ENCODE results near the gene ATP2B2.

The ATP2B2 gene

DNA sequence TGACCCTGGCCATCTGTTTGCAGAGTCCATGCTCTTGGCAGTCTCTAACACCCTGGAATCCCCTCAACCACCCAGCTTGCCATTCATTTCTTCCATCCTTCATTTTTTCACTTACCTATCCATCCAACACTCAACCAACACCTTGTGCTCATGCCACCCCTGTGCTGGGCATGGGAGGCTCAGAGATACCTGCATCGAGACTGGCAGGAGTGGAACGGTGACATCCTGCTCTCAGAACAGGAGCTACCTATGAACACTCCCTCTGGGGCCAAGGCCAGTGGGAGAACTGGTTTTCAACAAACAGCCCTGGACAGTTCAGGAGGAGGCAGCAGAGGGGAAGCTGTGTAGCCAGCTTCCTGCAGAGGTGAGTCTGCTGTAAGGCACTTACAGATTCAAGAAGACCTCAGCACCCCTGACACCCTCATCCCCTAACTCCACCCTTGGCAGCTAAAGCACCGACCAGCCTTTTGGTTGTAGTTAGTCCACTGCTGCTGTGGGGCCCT, 19.5 kb upstream of the ATP2B2 start:
- Histone ChIP-seq H3K79me2 (ENCODE audit: insufficient read depth, low read depth) (no peaks in the 10 kb centered on the region), H3K4me2 (no peak overlapping the region), H3K27ac (no peak overlapping the region), H3K4me3 (IDR thresholded peaks at IDR 0.05; ENCODE audit: insufficient read depth, low read depth, low read length) (no peak overlapping the region), H2AFZ (ENCODE audit: low read depth) (no peak overlapping the region), H3K4me1 (ENCODE audit: low read depth, poor library complexity, severe bottlenecking) (no peaks in the 10 kb centered on the region), H3K27me3 (ENCODE audit: insufficient read depth, low read depth) (no peaks in the 10 kb centered on the region), H4K20me1 (ENCODE audit: insufficient read depth) (no peaks in the 10 kb centered on the region), H3K36me3 (ENCODE audit: insufficient read depth) (no peaks in the 10 kb centered on the region), H3K9ac (no peak overlapping the region)
- TF ChIP-seq, protein P1, sequence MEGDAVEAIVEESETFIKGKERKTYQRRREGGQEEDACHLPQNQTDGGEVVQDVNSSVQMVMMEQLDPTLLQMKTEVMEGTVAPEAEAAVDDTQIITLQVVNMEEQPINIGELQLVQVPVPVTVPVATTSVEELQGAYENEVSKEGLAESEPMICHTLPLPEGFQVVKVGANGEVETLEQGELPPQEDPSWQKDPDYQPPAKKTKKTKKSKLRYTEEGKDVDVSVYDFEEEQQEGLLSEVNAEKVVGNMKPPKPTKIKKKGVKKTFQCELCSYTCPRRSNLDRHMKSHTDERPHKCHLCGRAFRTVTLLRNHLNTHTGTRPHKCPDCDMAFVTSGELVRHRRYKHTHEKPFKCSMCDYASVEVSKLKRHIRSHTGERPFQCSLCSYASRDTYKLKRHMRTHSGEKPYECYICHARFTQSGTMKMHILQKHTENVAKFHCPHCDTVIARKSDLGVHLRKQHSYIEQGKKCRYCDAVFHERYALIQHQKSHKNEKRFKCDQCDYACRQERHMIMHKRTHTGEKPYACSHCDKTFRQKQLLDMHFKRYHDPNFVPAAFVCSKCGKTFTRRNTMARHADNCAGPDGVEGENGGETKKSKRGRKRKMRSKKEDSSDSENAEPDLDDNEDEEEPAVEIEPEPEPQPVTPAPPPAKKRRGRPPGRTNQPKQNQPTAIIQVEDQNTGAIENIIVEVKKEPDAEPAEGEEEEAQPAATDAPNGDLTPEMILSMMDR (conservative IDR thresholded peaks at IDR 0.05; ENCODE audit: low read depth, low read length), result no peak

DNA sequence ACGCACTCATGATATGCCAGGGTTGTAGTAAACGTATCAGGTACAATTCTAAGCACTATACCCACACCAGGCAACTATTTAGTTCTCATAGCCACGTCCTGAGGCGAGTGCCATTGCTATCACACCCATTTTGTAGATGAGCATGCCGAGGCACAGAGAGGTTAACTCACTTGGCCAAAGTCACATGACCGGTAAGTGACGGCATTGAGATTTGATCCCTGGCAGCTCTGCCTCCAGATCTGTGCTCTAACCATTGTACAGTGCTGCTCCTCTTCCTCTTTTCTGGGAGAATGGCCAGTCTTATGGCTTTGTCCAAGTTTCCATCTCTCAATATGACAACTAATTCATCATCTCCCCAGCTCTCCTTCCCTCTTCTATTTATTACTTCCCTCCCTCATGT, 18.9 kb upstream of the ATP2B2 start:
- Histone ChIP-seq H3K4me2 (no peak overlapping the region), H3K9ac (no peak overlapping the region), H3K27me3 (ENCODE audit: insufficient read depth, low read depth) (no peaks in the 10 kb centered on the region), H3K79me2 (ENCODE audit: insufficient read depth, low read depth) (no peaks in the 10 kb centered on the region), H3K36me3 (ENCODE audit: insufficient read depth) (no peaks in the 10 kb centered on the region), H3K4me3 (IDR thresholded peaks at IDR 0.05; ENCODE audit: insufficient read depth, low read depth, low read length) (no peak overlapping the region), H4K20me1 (ENCODE audit: insufficient read depth) (no peaks in the 10 kb centered on the region), H3K27ac (no peak overlapping the region), H3K4me1 (ENCODE audit: low read depth, poor library complexity, severe bottlenecking) (no peaks in the 10 kb centered on the region), H2AFZ (ENCODE audit: low read depth) (no peak overlapping the region)
- TF ChIP-seq, protein P1 (conservative IDR thresholded peaks at IDR 0.05; ENCODE audit: low read depth, low read length), result no peak

DNA sequence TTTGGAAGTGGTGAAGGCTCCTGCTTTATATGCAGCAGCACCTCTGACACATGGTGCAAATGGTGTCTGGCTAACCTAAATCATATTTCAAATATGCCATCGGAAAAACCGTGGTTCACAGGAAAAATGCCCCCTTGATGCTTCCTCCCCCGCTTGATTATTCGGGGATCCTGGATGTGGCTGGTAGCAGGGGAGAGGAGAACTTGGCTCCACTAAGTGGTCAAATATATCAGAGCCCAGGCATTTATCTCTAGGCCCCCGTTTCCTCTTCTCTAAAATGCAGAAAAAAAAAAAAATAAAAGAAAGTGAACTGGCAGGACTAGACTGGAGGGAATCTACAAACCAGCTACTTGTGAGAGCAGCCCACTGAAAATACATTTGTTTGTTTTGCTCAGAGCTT, 18.2 kb upstream of the ATP2B2 start:
- no peak overlapping the region for H2AFZ ChIP-seq (ENCODE audit: low read depth)
- H3K4me1 ChIP-seq (ENCODE audit: low read depth, poor library complexity, severe bottlenecking), result no peaks in the 10 kb centered on the region
- H3K27me3 ChIP-seq (ENCODE audit: insufficient read depth, low read depth), result no peaks in the 10 kb centered on the region
- no peaks in the 10 kb centered on the region for H4K20me1 ChIP-seq (ENCODE audit: insufficient read depth)
- no peak overlapping the region for H3K27ac ChIP-seq
- H3K79me2 ChIP-seq (ENCODE audit: insufficient read depth, low read depth), result no peaks in the 10 kb centered on the region
- H3K4me2 ChIP-seq, result no peak overlapping the region
- H3K36me3 ChIP-seq (ENCODE audit: insufficient read depth), result no peaks in the 10 kb centered on the region
- no peak overlapping the region for H3K4me3 ChIP-seq (IDR thresholded peaks at IDR 0.05; ENCODE audit: insufficient read depth, low read depth, low read length)
- H3K9ac ChIP-seq, result no peak overlapping the region
- TF ChIP-seq, protein P1 (conservative IDR thresholded peaks at IDR 0.05; ENCODE audit: low read depth, low read length), result no peak

DNA sequence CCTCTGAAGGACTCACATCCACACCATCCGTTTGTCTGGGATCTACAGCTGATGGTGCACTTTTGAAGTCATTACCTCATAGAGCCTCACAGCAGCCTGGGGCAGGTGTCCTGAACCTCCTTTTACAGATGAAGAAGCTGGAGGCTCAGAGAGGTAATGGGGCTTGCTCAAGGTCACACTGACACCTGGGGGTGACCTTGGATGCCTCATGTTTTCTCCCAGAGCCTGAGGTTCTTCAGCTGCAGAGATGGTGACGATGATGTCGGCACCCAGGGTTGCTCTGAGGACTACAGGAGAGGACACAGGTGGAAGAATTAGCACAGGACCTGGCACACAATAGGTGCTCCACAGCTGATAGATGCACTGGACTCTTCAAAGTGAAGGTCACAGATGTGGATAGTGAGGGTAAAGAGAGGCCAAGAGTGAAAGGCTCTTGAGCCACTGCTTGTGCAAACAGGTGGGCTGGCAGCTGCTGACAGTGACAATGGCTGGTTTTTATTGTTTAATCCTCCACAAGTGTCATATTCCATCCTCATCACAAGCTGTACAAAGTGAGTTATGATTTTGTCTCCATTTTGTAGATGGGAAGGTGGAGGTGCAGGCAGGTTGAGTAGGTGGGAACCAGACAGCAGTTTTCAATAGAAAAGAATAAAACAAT, 17.4 kb upstream of the ATP2B2 start:
- TF ChIP-seq, protein P1 (conservative IDR thresholded peaks at IDR 0.05; ENCODE audit: low read depth, low read length), result no peak
- no peaks in the 10 kb centered on the region for H3K4me1 ChIP-seq (ENCODE audit: low read depth, poor library complexity, severe bottlenecking)

More for the DNA sequence above, 17.4 kb upstream of the ATP2B2 start:
- no peak overlapping the region for H3K4me2 ChIP-seq
- H2AFZ ChIP-seq (ENCODE audit: low read depth), result no peak overlapping the region
- H3K27me3 ChIP-seq (ENCODE audit: insufficient read depth, low read depth), result no peaks in the 10 kb centered on the region
- no peak overlapping the region for H3K9ac ChIP-seq
- no peaks in the 10 kb centered on the region for H3K36me3 ChIP-seq (ENCODE audit: insufficient read depth)
- no peak overlapping the region for H3K4me3 ChIP-seq (IDR thresholded peaks at IDR 0.05; ENCODE audit: insufficient read depth, low read depth, low read length)
- H3K27ac ChIP-seq, result no peak overlapping the region
- no peaks in the 10 kb centered on the region for H4K20me1 ChIP-seq (ENCODE audit: insufficient read depth)
- H3K79me2 ChIP-seq (ENCODE audit: insufficient read depth, low read depth), result no peaks in the 10 kb centered on the region
